Stomach (tissue), 9 donors: ENCODE data around the gene RAB6A. TPM values are rescaled to one million over a fixed set of nuclear protein-coding genes. Genes with fewer than 3 reads are reported as not detected.

Experiments used
- DNase-seq, 2 donors: peaks; one replicate each; pipeline versions ENCODE4 v3.0.0 to v3.0.0-alpha.2; 2013 to 2019
- H3K27ac ChIP-seq, 5 donors: fragments of 200-600 bp in 4 of 5; sonication (generic) in 4 of 5; one replicate each; pipeline ENCODE4 v1.5.1; 2013 to 2019; ENCODE audit warnings: mild to moderate bottlenecking in 1 of 5, moderate library complexity in 1 of 5
- H3K27me3 ChIP-seq, 3 donors: fragments of 200-600 bp; sonication (generic); one replicate each; pipeline ENCODE4 v1.5.1; 2017 to 2019; ENCODE audit warnings: mixed run types in 1 of 3
- H3K36me3 ChIP-seq, 4 donors: fragments of 200-600 bp; sonication (generic); 1 replicate in 3 of 4; 2 replicates in 1 of 4; pipeline ENCODE4 v1.5.1; 2016 to 2019
- H3K4me1 ChIP-seq, 4 donors: fragments of 200-600 bp; sonication (generic); one replicate each; pipeline ENCODE4 v1.5.1; 2016 to 2019
- H3K4me3 ChIP-seq, 4 donors: fragments of 200-600 bp; sonication (generic) in 3 of 4; one replicate each; pipeline ENCODE4 v1.5.1; 2016 to 2019; ENCODE audit warnings: mild to moderate bottlenecking in 1 of 4
- H3K9me3 ChIP-seq, 4 donors: fragments of 200-600 bp; sonication (generic); one replicate each; pipeline ENCODE4 v1.5.1; 2016 to 2019
- EP300 ChIP-seq: sonication (generic); formaldehyde crosslinking; IDR thresholded peaks from one replicate; pipeline ENCODE4 v1.6.1; 2017; ENCODE audit warnings: antibody characterized with exemption
- POLR2A ChIP-seq, 4 donors: fragments of 450-650 bp; IDR thresholded peaks; one replicate each; pipeline ENCODE4 v1.6.1; 2016; ENCODE audit warnings: antibody characterized with exemption in 4 of 4, control low read depth in 2 of 4, mild to moderate bottlenecking in 1 of 4, moderate library complexity in 1 of 4
- POLR2AphosphoS5 ChIP-seq, 3 donors: sonication (generic); formaldehyde crosslinking; IDR thresholded peaks; one replicate each; pipeline ENCODE4 v1.6.1; 2016; ENCODE audit warnings: antibody characterized with exemption in 3 of 3
- WGBS, 5 donors: extraction: QIAGEN DNeasy Blood & Tissue Kit in 3 of 5; methylation state at CpG; one replicate each; pipeline versions ENCODE4 v1.1.5 to v1.1.7; 2013 to 2018; 5-methylcytosine and 5-hydroxymethylcytosine counted together
- intact Hi-C: fragments of 100-400 bp; cut with DNase I; formaldehyde crosslinking; loops from one replicate; pipeline ENCODE4 v1.15.1; 2023; ENCODE audit warnings: low total_unique reads
- polyA plus RNA-seq, 3 donors: library from polyadenylated mRNA; stranded (reverse); fragments of 200-250 nt; gene quantifications; one replicate each; pipeline ENCODE4 v1.2.3, GENCODE V29; 2013
- total RNA-seq, 5 donors: library from RNA; depleted of rRNA; stranded (reverse); fragments of >200 nt; gene quantifications; one replicate each; pipeline versions ENCODE4 v1.1.0 to v1.2.3, GENCODE V29; 2014 to 2016
- TF ChIP-seq, protein P1 (sequence below), 7 experiments: fragments of 450-650 bp in 4 of 7; fragments of 200-600 bp in 3 of 7; sonication (generic) in 3 of 7; IDR thresholded peaks; one replicate each; pipeline ENCODE4 v1.5.1; 2016 to 2019; ENCODE audit warnings: antibody characterized with exemption in 7 of 7, control low read depth in 2 of 7, mild to moderate bottlenecking in 1 of 7
- donor health status: healthy with polysubstance abuse.
- donor health status: Bipolar disorder and iron deficiency.
- donor health status: healthy.

Gene RAB6A
- total and polyA plus RNA-seq, 8 donors: 34.7 to 373 (median 70.8) TPM

GRCh38 chr11:73750228-73750627 is 10.6 kb downstream of the RAB6A start:
- 57 to 77% (median 71%) methylated on average over 5 of the region's 5 CpGs for WGBS, 5 donors

GRCh38 chr11:73749118-73749517 is 11.8 kb downstream of the RAB6A start:
- peaks cover 0 to 6% (median 0%) of the 10 kb centered on the region in 4 donors for H3K36me3 ChIP-seq
- H3K9me3 ChIP-seq: no peaks in the 10 kb centered on the region
- no peak overlapping the region for H3K27ac ChIP-seq
- TF ChIP-seq POLR2A (IDR thresholded peaks at IDR 0.05) (no peak), EP300 (no peak), POLR2AphosphoS5 (IDR thresholded peaks at IDR 0.05) (no peak)
- TF ChIP-seq, protein P1, sequence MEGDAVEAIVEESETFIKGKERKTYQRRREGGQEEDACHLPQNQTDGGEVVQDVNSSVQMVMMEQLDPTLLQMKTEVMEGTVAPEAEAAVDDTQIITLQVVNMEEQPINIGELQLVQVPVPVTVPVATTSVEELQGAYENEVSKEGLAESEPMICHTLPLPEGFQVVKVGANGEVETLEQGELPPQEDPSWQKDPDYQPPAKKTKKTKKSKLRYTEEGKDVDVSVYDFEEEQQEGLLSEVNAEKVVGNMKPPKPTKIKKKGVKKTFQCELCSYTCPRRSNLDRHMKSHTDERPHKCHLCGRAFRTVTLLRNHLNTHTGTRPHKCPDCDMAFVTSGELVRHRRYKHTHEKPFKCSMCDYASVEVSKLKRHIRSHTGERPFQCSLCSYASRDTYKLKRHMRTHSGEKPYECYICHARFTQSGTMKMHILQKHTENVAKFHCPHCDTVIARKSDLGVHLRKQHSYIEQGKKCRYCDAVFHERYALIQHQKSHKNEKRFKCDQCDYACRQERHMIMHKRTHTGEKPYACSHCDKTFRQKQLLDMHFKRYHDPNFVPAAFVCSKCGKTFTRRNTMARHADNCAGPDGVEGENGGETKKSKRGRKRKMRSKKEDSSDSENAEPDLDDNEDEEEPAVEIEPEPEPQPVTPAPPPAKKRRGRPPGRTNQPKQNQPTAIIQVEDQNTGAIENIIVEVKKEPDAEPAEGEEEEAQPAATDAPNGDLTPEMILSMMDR (IDR thresholded peaks at IDR 0.05): no peak
- H3K4me3 ChIP-seq: no peak overlapping the region
- H3K27me3 ChIP-seq: no peaks in the 10 kb centered on the region
- peaks cover under 1 to 66% (median 37%) of the 10 kb centered on the region in 4 donors for H3K4me1 ChIP-seq
- 86 to 97% (median 94%) methylated on average over 7 of the region's 7 CpGs for WGBS, 5 donors
- no peak for DNase-seq
- intact Hi-C loops: no loop called here

More at GRCh38 chr11:73750228-73750627, 10.6 kb downstream of the RAB6A start:
- intact Hi-C loops: no loop called here
- no peak for TF ChIP-seq POLR2AphosphoS5 (IDR thresholded peaks at IDR 0.05)
- no peak for TF ChIP-seq POLR2A (IDR thresholded peaks at IDR 0.05)
- no peak for TF ChIP-seq EP300
- TF ChIP-seq, protein P1 (IDR thresholded peaks at IDR 0.05): no peak
- no peak overlapping the region for H3K4me3 ChIP-seq
- no peaks in the 10 kb centered on the region for H3K9me3 ChIP-seq
- no peak overlapping the region for H3K27ac ChIP-seq
- DNase-seq: no peak
- peaks cover 4 to 74% (median 40%) of the 10 kb centered on the region in 4 donors for H3K4me1 ChIP-seq
- no peaks in the 10 kb centered on the region for H3K27me3 ChIP-seq
- peaks cover 0 to 6% (median 0%) of the 10 kb centered on the region in 4 donors for H3K36me3 ChIP-seq

DNA sequence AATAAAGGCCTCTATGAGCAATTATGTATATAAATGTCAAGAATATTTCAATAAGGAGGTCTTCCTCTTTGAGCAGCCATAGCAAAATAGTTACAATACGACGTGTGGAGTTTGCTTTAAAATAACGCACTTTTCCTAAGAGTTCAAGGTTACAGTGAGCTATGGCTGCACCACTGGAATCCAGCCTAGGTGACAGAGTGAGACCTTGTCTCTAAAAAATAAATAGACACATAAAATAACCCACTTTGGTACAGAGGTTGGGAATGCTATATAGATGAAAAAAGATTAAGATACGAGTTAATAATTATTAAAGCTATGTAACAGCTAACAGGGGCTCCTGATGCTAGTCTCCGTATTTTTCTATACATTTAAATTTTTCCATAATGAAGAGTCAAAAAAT is 12.6 kb downstream of the RAB6A start:
- WGBS, 5 donors: 88 to 97% (median 92%) methylated on average over 5 of the region's 5 CpGs
- Histone ChIP-seq H3K27ac (no peak overlapping the region), H3K27me3 (no peaks in the 10 kb centered on the region), H3K9me3 (no peaks in the 10 kb centered on the region), H3K4me1 (peaks cover 0 to 68% (median 40%) of the 10 kb centered on the region in 4 donors), H3K4me3 (no peak overlapping the region), H3K36me3 (peaks cover 0 to 6% (median 0%) of the 10 kb centered on the region in 4 donors)
- no peak for TF ChIP-seq EP300
- TF ChIP-seq POLR2A (IDR thresholded peaks at IDR 0.05): no peak
- TF ChIP-seq POLR2AphosphoS5 (IDR thresholded peaks at IDR 0.05): no peak
- TF ChIP-seq, protein P1 (IDR thresholded peaks at IDR 0.05): no peak
- DNase-seq: no peak
- intact Hi-C loops: no loop called here

DNA sequence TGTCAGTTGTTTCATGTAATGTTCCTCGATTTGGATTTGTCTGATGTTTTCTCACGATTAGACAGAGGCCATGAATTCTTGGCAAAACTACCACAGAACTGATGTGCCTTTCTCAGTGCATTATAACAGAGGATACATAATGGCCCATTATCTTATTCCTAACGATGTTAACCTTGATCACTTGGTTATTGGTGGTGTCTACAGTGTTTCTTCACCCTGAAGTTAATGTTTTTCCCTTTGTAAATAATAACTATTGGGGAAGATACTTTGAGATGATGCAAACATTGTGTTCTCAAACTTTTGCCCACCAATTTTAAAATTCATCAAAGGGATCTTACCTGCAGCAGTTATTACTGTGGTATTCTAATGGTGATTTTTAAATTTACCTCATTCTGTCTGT is 13.1 kb downstream of the RAB6A start:
- TF ChIP-seq POLR2AphosphoS5 (IDR thresholded peaks at IDR 0.05) (no peak), EP300 (no peak), POLR2A (IDR thresholded peaks at IDR 0.05) (no peak)
- TF ChIP-seq, protein P1 (IDR thresholded peaks at IDR 0.05): no peak
- H3K27ac ChIP-seq: no peak overlapping the region
- no peak for DNase-seq
- H3K36me3 ChIP-seq: peaks cover 0 to 6% (median 0%) of the 10 kb centered on the region in 4 donors
- intact Hi-C loops: no loop called here
- H3K9me3 ChIP-seq: no peaks in the 10 kb centered on the region
- H3K27me3 ChIP-seq: no peaks in the 10 kb centered on the region
- WGBS, 5 donors: 49 to 70% (median 62%) methylated on average over 3 of the region's 3 CpGs
- H3K4me1 ChIP-seq: peaks cover 0 to 67% (median 41%) of the 10 kb centered on the region in 4 donors
- H3K4me3 ChIP-seq: no peak overlapping the region
